Astrocyte of the cerebellum (primary cell): ENCODE measurements around the gene RFXANK.

ENCODE experiments used
- DNase-seq: peaks from one replicate; pipeline ENCODE4 v3.0.0-alpha.2; 2011; ENCODE audit warnings: low read depth
- H3K4me3 ChIP-seq: 2 replicates; pipeline ENCODE4 v1.5.1; 2011; ENCODE audit warnings: mild to moderate bottlenecking, low read depth, low read length, moderate library complexity
- CTCF ChIP-seq: IDR thresholded peaks from 2 replicates; pipeline ENCODE4 v1.5.1; 2012; ENCODE audit warnings: low read length, low read depth, moderate library complexity, mild to moderate bottlenecking; ENCODE audit errors: missing control alignments
- in situ Hi-C: cut with HindIII; loops from 2 replicates; pipeline ENCODE4 v1.10.0; 2017; ENCODE audit warnings: low sequenced_read_pairs

Gene RFXANK

GRCh38 chr19:19149435-19149834, 42.6 kb upstream of the RFXANK start:
- in situ Hi-C loops: no loop called here

GRCh38 chr19:19151418-19151817, 40.6 kb upstream of the RFXANK start:
- in situ Hi-C loops: no loop called here
- H3K4me3 ChIP-seq: no peak overlapping the region
- DNase-seq: no peak
- no peak for TF ChIP-seq CTCF

More at GRCh38 chr19:19149435-19149834, 42.6 kb upstream of the RFXANK start:
- TF ChIP-seq CTCF: no peak
- no peak for DNase-seq
- H3K4me3 ChIP-seq: no peak overlapping the region

GRCh38 chr19:19152668-19153384, 39.2 kb upstream of the RFXANK start:
- no peak overlapping the region for H3K4me3 ChIP-seq
- no peak for TF ChIP-seq CTCF
- no peak for DNase-seq
- in situ Hi-C loops: no loop called here

GRCh38 chr19:19154768-19155494, 37.1 kb upstream of the RFXANK start:
- in situ Hi-C loops: no loop called here
- TF ChIP-seq CTCF: no peak
- DNase-seq: no peak
- no peak overlapping the region for H3K4me3 ChIP-seq

GRCh38 chr19:19155495-19156219, 36.4 kb upstream of the RFXANK start:
- no peak for DNase-seq
- no peak for TF ChIP-seq CTCF
- in situ Hi-C loops: no loop called here
- H3K4me3 ChIP-seq: no peak overlapping the region

GRCh38 chr19:19157808-19158207, 34.2 kb upstream of the RFXANK start:
- in situ Hi-C loops: no loop called here

More at GRCh38 chr19:19157808-19158207, 34.2 kb upstream of the RFXANK start:
- DNase-seq: no peak
- no peak overlapping the region for H3K4me3 ChIP-seq
- no peak for TF ChIP-seq CTCF
